ENCODE data around the gene KCND3.

- TF ChIP-seq GATA2 (IDR thresholded peaks at IDR 0.05; ENCODE audit: low read depth, low read length) (no peak), GATA3 (IDR thresholded peaks at IDR 0.05; ENCODE audit: low read depth, low read length) (no peak)
Observed at GRCh38 chr1:111747282-111747734, 242.2 kb downstream of the KCND3 start.
